IPS-NIHi7 (cell line): ENCODE measurements around the gene CXorf49B.
"Not testable (repeated sequence)": the region's sequence is repeated elsewhere in the genome, so short reads cannot be mapped to it uniquely, and the experiment has no call there.

Source experiments
- DNase-seq: peaks from one replicate; pipeline ENCODE4 v3.0.0; 2012; ENCODE audit warnings: mixed read lengths; ENCODE audit errors: extremely low spot score

Gene CXorf49B

GRCh38 chrX:71763049-71763448 is at the start of gene CXorf49B:
Gene CXorf49B, plus strand, starts transcription at chrX:71763349. Its CDS starts 75 bp downstream, at chrX:71763424.
- DNase-seq = not testable (repeated sequence)

GRCh38 chrX:71714064-71714463 is 49.1 kb upstream of the CXorf49B start:
- not testable (repeated sequence) for DNase-seq

GRCh38 chrX:71715551-71715950 is 47.6 kb upstream of the CXorf49B start:
- not testable (repeated sequence) for DNase-seq

GRCh38 chrX:71716323-71716722 is 46.8 kb upstream of the CXorf49B start:
- not testable (repeated sequence) for DNase-seq

- not testable (repeated sequence) for DNase-seq
These were observed 45.0 kb upstream of the CXorf49B start, which contains the start of gene CXorf49 for GRCh38 chrX:71718185-71718584. Gene CXorf49, minus strand, starts transcription at chrX:71718285. Its CDS starts 134 bp downstream, at chrX:71718151.

- not testable (repeated sequence) for DNase-seq
These were observed 44.0 kb upstream of the CXorf49B start for GRCh38 chrX:71719195-71719594.

- not testable (repeated sequence) for DNase-seq
These were observed 42.8 kb upstream of the CXorf49B start for GRCh38 chrX:71720289-71720886.

GRCh38 chrX:71760688-71761281 is 2.4 kb upstream of the CXorf49B start:
- not testable (repeated sequence) for DNase-seq

GRCh38 chrX:71764832-71765231 is 1.7 kb downstream of the CXorf49B start:
- DNase-seq = not testable (repeated sequence)

- not testable (repeated sequence) for DNase-seq
These were observed 2.5 kb downstream of the CXorf49B start for GRCh38 chrX:71765613-71766012.

- DNase-seq = not testable (repeated sequence)
These were observed 4.0 kb downstream of the CXorf49B start for GRCh38 chrX:71767134-71767533.

GRCh38 chrX:71778322-71778721 is 15.2 kb downstream of the CXorf49B start:
- not testable (repeated sequence) for DNase-seq

GRCh38 chrX:71782225-71782949 is 19.2 kb downstream of the CXorf49B start:
- DNase-seq = not testable (repeated sequence)

GRCh38 chrX:71782950-71783299 is 19.8 kb downstream of the CXorf49B start:
- not testable (repeated sequence) for DNase-seq

- DNase-seq = not testable (repeated sequence)
These were observed 20.6 kb downstream of the CXorf49B start for GRCh38 chrX:71783569-71784347.

GRCh38 chrX:71784348-71784983 is 21.3 kb downstream of the CXorf49B start:
- DNase-seq = not testable (repeated sequence)

GRCh38 chrX:71806450-71806849 is 43.3 kb downstream of the CXorf49B start:
- DNase-seq = not testable (repeated sequence)

GRCh38 chrX:71809886-71810285 is 46.7 kb downstream of the CXorf49B start:
- no peak for DNase-seq

GRCh38 chrX:71814123-71814912 is 51.2 kb downstream of the CXorf49B start:
- DNase-seq = no peak

- DNase-seq = no peak
These were observed 52.2 kb downstream of the CXorf49B start for GRCh38 chrX:71815121-71815905.
